HL-60/S4 treated with retinoic acid at 250 ng/mL for 4 days and 3 days (cell line): ENCODE results near the gene BLVRB.

Source experiments
- in situ Hi-C: fragments of 300-500 bp; cut with MboI; formaldehyde crosslinking; loops from 2 replicates; pipeline ENCODE4 v1.7.0; 2022; ENCODE audit warnings: low sequenced_read_pairs

BLVRB gene

DNA sequence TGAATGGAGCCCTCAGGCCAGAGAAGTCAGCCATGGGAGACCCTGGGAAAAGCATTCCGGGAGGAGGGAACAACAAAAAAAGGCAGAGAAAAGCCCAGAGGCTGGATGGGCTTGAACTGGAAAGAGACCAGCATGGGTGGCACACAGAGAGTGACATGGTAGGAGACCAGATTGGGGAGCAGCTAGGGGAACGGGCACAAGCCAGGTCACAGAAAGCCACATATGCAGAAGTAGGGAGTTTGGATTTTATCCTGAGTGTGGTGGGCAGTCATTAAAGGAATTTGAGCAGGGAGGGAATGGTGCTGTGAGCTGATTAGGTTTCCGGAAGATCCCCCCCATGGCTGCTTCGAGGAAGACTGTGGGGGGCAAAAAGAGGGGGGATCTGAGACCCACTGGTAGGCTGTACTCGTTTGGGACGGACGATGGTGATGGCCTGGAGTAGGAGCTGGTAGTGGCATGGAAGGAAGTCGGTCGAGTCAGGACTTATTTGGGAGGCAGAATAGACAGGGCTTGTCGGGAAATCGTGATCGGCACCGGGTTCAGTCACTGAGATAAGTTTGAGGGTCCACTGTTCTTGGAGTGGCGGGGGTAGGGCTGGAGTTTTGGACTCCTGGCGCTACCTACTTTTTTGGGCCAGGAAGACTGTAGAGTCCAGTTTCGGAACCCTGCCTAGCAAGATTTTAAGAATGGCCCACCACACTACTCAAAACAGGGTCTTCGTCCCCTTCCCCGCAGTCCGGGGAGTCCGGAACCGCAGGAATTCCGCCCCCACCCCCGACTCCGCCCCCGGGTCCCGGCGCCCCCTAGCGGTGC lies 40.7 kb downstream of the BLVRB start:
- in situ Hi-C loops: no loop called here

- in situ Hi-C loops: no loop called here
These were observed 41.6 kb downstream of the BLVRB start for GRCh38 chr19:40423938-40424337.

DNA sequence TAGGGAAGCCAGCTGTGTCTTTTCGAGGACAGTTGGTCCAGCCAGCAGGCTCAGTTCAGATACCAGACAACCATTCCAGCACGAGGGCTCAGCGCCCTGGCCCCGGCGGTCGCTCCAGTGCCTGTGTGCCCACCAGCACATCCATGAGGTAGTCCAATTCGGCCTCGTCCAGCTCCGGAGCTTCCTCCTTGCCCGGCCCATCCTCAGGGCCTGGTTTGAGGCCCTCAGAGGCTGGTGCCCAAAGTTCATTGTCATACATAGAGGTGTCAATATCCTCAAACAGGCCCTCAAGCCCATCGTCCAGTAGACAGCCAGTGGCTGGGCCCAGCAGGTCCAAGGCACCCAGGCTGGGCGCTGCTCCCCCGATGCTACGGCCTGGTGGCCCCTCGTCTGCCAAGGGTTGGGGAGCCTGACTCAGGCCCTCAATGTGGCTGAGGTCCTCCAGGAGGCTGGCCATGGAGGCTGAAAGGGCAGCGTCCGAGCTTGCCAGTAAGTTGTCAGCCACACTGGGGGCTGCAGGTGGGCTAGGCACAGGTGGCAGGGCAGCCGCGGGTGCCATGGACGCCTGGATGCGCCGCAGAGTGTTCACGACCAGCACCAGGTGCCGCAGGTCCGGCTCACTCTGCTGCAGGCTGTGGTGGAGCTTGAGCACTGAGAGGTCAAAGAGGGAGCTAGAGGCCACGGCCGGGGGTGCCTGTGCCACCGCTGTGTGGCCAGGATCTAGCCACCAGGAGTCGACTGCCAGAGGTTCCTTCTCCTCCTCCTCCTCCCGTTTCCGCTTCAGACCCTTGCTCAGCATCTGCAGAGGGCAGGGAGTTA lies 42.6 kb downstream of the BLVRB start:
- in situ Hi-C loops: no loop called here

DNA sequence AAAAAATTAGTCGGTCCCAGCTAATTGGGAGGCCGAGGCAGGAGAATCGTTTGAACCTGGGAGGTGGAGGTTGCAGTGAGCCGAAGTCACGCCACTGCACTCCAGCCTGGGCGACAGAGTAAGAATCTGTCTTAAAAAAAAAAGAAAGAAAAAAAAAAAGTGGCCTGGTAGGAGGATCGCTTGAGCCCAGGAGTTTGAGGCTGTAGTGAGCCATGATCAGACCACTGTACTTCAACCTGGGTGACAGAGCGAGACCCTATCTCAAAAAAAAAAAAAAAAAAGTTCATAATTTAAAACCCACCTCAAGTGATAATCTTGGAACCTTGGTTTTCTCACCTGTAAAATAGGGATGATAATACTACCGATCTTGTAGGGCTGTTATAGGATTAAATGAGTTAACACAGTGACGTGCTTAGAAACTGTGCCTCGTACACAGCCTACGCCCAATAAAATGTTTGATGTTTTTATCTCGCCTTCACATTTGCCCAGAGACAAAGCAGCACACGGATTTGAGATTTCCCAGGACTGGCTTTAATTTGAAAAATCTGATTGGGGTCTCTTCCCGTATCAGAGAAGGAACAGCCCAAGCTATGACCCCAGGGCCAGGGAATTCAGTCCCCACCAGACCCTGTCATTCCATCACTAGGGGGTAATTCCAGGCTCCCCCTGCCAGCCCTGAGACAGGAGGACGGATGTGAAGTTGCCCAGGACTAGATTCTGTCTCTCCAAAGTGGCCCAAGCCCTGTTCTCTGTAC lies 43.4 kb downstream of the BLVRB start:
- in situ Hi-C loops: no loop called here

DNA sequence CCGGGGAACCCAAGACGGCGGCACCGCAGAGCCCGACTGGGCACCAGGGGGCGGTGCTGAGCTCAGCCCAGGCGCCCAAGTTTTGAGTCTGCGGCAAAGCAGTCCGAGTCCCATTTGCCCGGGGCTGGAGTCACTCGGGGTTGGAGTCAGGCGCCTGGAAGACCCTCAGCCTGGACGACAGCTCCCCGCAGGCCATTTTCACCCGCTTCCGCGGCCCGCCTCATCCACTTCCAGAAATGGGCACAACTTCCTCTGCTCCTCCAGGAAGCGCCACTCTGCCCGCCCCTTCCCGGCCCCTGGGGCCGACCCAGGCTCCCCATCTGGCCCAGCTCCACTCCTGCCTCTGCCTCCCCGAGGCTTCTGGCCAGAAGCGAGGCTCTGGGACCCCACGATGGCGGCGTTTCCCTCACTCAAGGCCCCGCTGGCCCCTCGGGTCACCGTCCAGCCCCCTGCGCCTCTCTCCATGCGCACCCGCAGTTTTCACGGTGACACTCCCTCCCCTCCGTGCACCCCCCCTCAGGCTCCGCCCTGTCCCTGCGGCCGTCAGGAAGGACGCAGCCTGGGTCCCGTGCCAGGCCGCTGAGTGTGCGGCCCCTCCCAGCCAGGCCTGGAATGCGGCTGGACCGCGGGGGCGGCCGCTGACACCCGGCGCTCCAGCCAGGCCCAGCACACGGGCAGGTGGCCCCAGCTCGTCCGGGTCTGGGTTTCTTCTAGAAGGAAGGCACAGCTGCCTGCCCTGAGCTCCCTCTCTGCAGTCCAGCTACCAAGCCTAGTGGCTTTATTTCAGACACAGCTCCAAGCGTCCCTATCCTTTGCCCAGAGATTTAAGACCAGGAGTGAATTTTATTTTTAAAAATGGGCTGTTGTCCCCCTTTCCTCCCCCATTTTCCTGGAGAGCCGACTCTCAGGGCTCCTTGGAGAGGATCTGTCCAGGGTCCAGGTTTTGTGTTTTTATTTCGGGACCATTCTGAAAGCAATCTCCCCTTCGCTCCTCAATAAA lies 44.5 kb downstream of the BLVRB start:
- in situ Hi-C loops: no loop called here

GRCh38 chr19:40420451-40420765 lies 45.1 kb downstream of the BLVRB start:
- in situ Hi-C loops: no loop called here

DNA sequence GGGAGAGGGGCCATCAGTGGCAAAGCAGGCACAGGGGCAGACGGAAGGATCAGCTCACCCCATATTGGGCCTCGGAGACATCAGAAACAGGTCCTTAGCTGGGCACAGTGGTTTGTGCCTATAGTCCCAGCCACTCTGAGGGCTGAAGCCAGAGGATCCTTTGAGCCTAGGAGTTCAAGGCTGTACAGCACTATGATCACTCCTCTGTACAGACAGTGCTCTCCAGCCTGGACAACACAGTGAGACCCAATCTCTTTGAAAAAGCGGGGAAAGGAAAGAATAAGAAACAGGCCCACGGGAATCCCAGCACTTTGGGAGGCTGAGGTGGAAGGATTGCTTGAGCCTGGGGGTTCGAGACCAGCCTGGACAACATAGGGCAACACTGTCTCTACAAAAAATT lies 45.8 kb downstream of the BLVRB start:
- in situ Hi-C loops: no loop called here

- in situ Hi-C loops: no loop called here
These were observed 46.4 kb downstream of the BLVRB start for GRCh38 chr19:40419066-40419612.

GRCh38 chr19:40418040-40418439 lies 47.5 kb downstream of the BLVRB start:
- in situ Hi-C loops: no loop called here

- in situ Hi-C loops: no loop called here
These were observed 47.9 kb downstream of the BLVRB start for GRCh38 chr19:40417643-40417981.

GRCh38 chr19:40416918-40417642 lies 48.5 kb downstream of the BLVRB start:
- in situ Hi-C loops: no loop called here

- in situ Hi-C loops: no loop called here
These were observed 49.8 kb downstream of the BLVRB start for GRCh38 chr19:40415768-40416167.

GRCh38 chr19:40414542-40415535 lies 50.7 kb downstream of the BLVRB start:
- in situ Hi-C loops: no loop called here

GRCh38 chr19:40413291-40413845 lies 52.2 kb downstream of the BLVRB start, which contains the start of gene PRX:
Gene PRX (minus strand): TSS chr19:40413378. CDS start chr19:40407932, 5,446 bp downstream.
- in situ Hi-C loops: no loop called here

- in situ Hi-C loops: no loop called here
These were observed 52.7 kb downstream of the BLVRB start for GRCh38 chr19:40412866-40413265.

DNA sequence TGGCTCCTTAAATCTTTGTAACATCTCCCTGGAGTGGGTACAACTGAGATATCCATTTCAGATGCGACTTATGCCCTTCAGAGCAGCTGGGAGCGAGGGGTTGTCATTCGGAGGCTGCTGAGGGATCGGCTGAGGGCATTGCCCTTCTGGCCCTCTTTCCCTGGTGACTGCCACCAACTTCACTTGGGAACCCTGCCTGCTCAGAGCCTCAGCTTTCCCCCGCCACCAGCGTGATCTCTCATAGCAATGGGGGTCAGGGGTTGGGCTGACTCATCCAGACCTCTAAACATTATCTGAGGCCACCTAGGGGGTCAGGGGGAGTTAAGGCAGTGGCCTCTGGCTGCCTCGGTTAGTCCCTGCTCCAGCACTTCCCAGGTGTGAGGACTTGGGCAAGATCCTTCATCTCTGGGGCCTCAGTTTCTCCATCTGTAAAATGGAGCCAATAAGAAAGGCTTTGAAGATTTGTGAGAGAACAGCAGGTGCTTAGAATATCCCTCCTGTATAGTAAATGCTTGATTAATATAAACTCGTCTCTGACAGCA lies 53.5 kb downstream of the BLVRB start:
- in situ Hi-C loops: no loop called here

GRCh38 chr19:40411125-40411842 lies 54.3 kb downstream of the BLVRB start:
- in situ Hi-C loops: no loop called here
